DOHH2 (cell line): ENCODE data around the gene BGN.

Experiments
- EZH2phosphoT487 ChIP-seq: fragments of 200-600 bp; sonication (generic); IDR thresholded peaks from 2 replicates; pipeline ENCODE4 v1.6.1; 2017; ENCODE audit warnings: borderline replicate concordance, mild to moderate bottlenecking, antibody characterized with exemption, low read length, moderate library complexity, mixed read lengths
- TF ChIP-seq, protein P1 (sequence below): fragments of 200-600 bp; sonication (generic); IDR thresholded peaks from one replicate; pipeline ENCODE4 v1.5.1; 2014; ENCODE audit warnings: antibody characterized with exemption, mild to moderate bottlenecking, low read depth, low read length; ENCODE audit not compliant: poor library complexity, severe bottlenecking

DNA sequence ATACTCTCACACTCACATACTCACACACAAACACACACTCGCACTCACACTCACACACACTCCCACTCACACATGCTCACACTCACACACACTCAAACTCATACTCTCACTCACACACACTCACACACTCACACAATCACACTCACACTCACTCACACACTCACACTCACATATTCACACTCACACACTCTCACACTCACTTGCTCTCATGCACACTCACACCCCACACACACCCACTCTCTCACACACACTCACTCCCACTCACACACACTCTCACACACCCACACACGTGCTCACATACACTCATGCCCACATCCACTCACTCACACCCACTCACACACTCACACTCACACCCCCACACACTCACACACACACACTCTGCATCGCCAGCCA, 17.7 kb downstream of the BGN start:
- TF ChIP-seq, protein P1, sequence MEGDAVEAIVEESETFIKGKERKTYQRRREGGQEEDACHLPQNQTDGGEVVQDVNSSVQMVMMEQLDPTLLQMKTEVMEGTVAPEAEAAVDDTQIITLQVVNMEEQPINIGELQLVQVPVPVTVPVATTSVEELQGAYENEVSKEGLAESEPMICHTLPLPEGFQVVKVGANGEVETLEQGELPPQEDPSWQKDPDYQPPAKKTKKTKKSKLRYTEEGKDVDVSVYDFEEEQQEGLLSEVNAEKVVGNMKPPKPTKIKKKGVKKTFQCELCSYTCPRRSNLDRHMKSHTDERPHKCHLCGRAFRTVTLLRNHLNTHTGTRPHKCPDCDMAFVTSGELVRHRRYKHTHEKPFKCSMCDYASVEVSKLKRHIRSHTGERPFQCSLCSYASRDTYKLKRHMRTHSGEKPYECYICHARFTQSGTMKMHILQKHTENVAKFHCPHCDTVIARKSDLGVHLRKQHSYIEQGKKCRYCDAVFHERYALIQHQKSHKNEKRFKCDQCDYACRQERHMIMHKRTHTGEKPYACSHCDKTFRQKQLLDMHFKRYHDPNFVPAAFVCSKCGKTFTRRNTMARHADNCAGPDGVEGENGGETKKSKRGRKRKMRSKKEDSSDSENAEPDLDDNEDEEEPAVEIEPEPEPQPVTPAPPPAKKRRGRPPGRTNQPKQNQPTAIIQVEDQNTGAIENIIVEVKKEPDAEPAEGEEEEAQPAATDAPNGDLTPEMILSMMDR = no peak
- TF ChIP-seq EZH2phosphoT487 = no peak
